ENCODE measurements around the gene ZNF236. TPM values are rescaled to one million over a fixed set of nuclear protein-coding genes. Genes with fewer than 3 reads are reported as not detected.

Gene ZNF236
- total RNA-seq, 1 donor from 2014 or later, result 32.5 TPM

GRCh38 chr18:76984193-76985155 lies 162.1 kb downstream of the ZNF236 start:
- H3K4me3 Mint-ChIP-seq, result no peak overlapping the region
- H3K36me3 Mint-ChIP-seq, result peaks cover 4% of the 10 kb centered on the region
- no peak for DNase-seq (ENCODE audit: low spot score in 2 of 2, unreplicated experiment in 2 of 2)
- H3K4me1 Mint-ChIP-seq, result peaks cover 6% of the 10 kb centered on the region
- TF ChIP-seq CTCF (IDR thresholded peaks at IDR 0.05; ENCODE audit: unreplicated experiment), result no peak
- no peak overlapping the region for H3K27ac Mint-ChIP-seq
- H3K27me3 Mint-ChIP-seq (ENCODE audit: low read depth), result peaks cover 2% of the 10 kb centered on the region
- H3K9me3 Mint-ChIP-seq, result no peaks in the 10 kb centered on the region

GRCh38 chr18:76985156-76985950 lies 163.0 kb downstream of the ZNF236 start:
- no peaks in the 10 kb centered on the region for H3K36me3 Mint-ChIP-seq
- no peaks in the 10 kb centered on the region for H3K9me3 Mint-ChIP-seq
- peaks cover 2% of the 10 kb centered on the region for H3K27me3 Mint-ChIP-seq (ENCODE audit: low read depth)
- H3K27ac Mint-ChIP-seq, result no peak overlapping the region
- no peak for DNase-seq (ENCODE audit: low spot score in 2 of 2, unreplicated experiment in 2 of 2)
- H3K4me1 Mint-ChIP-seq, result peaks cover 10% of the 10 kb centered on the region
- H3K4me3 Mint-ChIP-seq, result no peak overlapping the region
- TF ChIP-seq CTCF (IDR thresholded peaks at IDR 0.05; ENCODE audit: unreplicated experiment), result no peak

- Mint-ChIP-seq H3K27me3 (ENCODE audit: low read depth) (peaks cover 2% of the 10 kb centered on the region), H3K9me3 (no peaks in the 10 kb centered on the region), H3K4me1 (peaks cover 14% of the 10 kb centered on the region), H3K36me3 (no peaks in the 10 kb centered on the region), H3K4me3 (no peak overlapping the region), H3K27ac (no peak overlapping the region)
- no peak for DNase-seq (ENCODE audit: low spot score in 2 of 2, unreplicated experiment in 2 of 2)
- TF ChIP-seq CTCF (IDR thresholded peaks at IDR 0.05; ENCODE audit: unreplicated experiment), result no peak
These were observed 163.5 kb downstream of the ZNF236 start for GRCh38 chr18:76985951-76986236.

- DNase-seq (ENCODE audit: low spot score in 2 of 2, unreplicated experiment in 2 of 2), result no peak
- H3K27me3 Mint-ChIP-seq (ENCODE audit: low read depth), result peaks cover 2% of the 10 kb centered on the region
- H3K4me1 Mint-ChIP-seq, result peaks cover 14% of the 10 kb centered on the region
- TF ChIP-seq CTCF (IDR thresholded peaks at IDR 0.05; ENCODE audit: unreplicated experiment), result no peak
- no peak overlapping the region for H3K27ac Mint-ChIP-seq
- H3K9me3 Mint-ChIP-seq, result no peaks in the 10 kb centered on the region
- H3K36me3 Mint-ChIP-seq, result no peaks in the 10 kb centered on the region
- H3K4me3 Mint-ChIP-seq, result no peak overlapping the region
These were observed 164.0 kb downstream of the ZNF236 start for GRCh38 chr18:76986406-76986805.

- peaks cover 10% of the 10 kb centered on the region for H3K4me1 Mint-ChIP-seq
- no peak for DNase-seq (ENCODE audit: low spot score in 2 of 2, unreplicated experiment in 2 of 2)
These were observed 165.9 kb downstream of the ZNF236 start for GRCh38 chr18:76988031-76988826.

More at GRCh38 chr18:76988031-76988826, 165.9 kb downstream of the ZNF236 start:
- no peaks in the 10 kb centered on the region for H3K9me3 Mint-ChIP-seq
- no peak overlapping the region for H3K4me3 Mint-ChIP-seq
- H3K36me3 Mint-ChIP-seq, result no peaks in the 10 kb centered on the region
- no peak overlapping the region for H3K27ac Mint-ChIP-seq
- H3K27me3 Mint-ChIP-seq (ENCODE audit: low read depth), result no peaks in the 10 kb centered on the region
- no peak for TF ChIP-seq CTCF (IDR thresholded peaks at IDR 0.05; ENCODE audit: unreplicated experiment)

Data from mesothelial cell of epicardium (in vitro differentiated cells).